GM12892 (cell line): ENCODE results near the gene SAC3D1.

Source experiments
- DNase-seq: peaks from one replicate; pipeline ENCODE4 v3.0.0; 2011; ENCODE audit not compliant: insufficient read length
- FAIRE-seq: peaks from 2 replicates; lab custom pipeline; 2011; peaks lifted over from hg19 to GRCh38; lab: Jason Lieb, UNC
- POLR2A ChIP-seq: IDR thresholded peaks from 2 replicates; pipeline ENCODE4 v1.6.1; 2011; ENCODE audit warnings: low read depth, low read length, control low read depth
- POLR2AphosphoS5 ChIP-seq: IDR thresholded peaks from 2 replicates; pipeline ENCODE4 v1.6.1; 2011; ENCODE audit warnings: low read depth, low read length, control low read depth
- TAF1 ChIP-seq: IDR thresholded peaks from 2 replicates; pipeline ENCODE4 v1.6.1; 2011; ENCODE audit warnings: low read depth, mild to moderate bottlenecking, control low read depth, low read length, borderline replicate concordance

SAC3D1 gene

GRCh38 chr11:65066315-65066714, 25.3 kb downstream of the SAC3D1 start:
- FAIRE-seq = no peak
- DNase-seq = no peak
- TF ChIP-seq TAF1 (no peak), POLR2A (no peak), POLR2AphosphoS5 (no peak)

- TF ChIP-seq POLR2AphosphoS5 = no peak
- DNase-seq (no peak), FAIRE-seq (peak; percentile 14)
Measured at GRCh38 chr11:65066805-65067291, 25.8 kb downstream of the SAC3D1 start.

GRCh38 chr11:65067446-65067845, 26.4 kb downstream of the SAC3D1 start:
- TF ChIP-seq POLR2AphosphoS5 (no peak), TAF1 (no peak), POLR2A (no peak)
- FAIRE-seq = peak; percentile 79
- peak; percentile 65 for DNase-seq

DNA sequence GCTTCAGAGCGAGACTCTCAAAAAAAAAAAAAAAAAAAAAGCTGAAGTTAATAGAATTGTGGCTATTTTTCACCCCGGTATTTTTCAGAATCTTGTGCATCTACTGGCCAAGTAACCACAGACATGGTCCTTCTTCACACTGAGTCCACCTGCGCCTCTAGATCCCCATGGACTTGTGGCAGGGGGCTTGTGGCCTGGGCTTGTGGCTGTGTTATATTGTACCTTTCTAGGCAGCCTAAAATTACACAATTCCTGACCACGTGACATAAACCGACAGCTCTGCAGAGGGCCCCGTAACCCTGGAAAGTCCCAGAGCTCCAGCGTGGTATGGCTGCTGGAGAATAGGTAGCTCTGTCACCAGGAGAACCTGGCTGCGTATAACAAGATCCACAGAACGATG, 28.2 kb downstream of the SAC3D1 start:
- FAIRE-seq (peak; percentile 88), DNase-seq (no peak)
- TF ChIP-seq POLR2AphosphoS5 = no peak
- no peak for TF ChIP-seq POLR2A
- no peak for TF ChIP-seq TAF1

- DNase-seq (no peak), FAIRE-seq (peak; percentile 51)
- TF ChIP-seq POLR2AphosphoS5 (no peak), TAF1 (no peak), POLR2A (peak; percentile 34; the same call in 1 of the 2 replicates)
Measured at GRCh38 chr11:65071907-65072630, 31.1 kb downstream of the SAC3D1 start.

- FAIRE-seq = no peak
- DNase-seq = no peak
- TF ChIP-seq POLR2A = no peak
- TF ChIP-seq POLR2AphosphoS5 = no peak
- no peak for TF ChIP-seq TAF1
Measured at GRCh38 chr11:65072631-65072966, 31.6 kb downstream of the SAC3D1 start.

DNA sequence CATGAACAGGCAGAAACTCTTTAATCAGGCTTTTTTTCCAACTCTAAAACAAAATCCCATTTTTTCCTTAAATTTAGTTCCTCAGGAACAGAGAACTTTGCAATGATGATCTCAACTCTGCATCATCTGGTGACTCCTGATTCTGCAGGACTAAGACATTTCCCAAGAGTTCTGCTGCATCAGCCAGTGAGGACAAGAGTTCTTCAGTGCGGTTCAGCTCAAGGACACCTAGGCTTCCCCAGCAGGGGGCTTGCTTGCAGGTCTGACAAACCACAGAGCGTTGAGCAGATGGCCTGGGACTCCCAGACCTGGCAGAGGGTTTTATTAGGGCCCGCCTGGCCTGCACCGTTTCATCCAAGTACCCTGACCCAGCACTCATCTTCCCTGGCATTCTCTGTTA, 36.4 kb downstream of the SAC3D1 start:
- no peak for FAIRE-seq
- DNase-seq = no peak

DNA sequence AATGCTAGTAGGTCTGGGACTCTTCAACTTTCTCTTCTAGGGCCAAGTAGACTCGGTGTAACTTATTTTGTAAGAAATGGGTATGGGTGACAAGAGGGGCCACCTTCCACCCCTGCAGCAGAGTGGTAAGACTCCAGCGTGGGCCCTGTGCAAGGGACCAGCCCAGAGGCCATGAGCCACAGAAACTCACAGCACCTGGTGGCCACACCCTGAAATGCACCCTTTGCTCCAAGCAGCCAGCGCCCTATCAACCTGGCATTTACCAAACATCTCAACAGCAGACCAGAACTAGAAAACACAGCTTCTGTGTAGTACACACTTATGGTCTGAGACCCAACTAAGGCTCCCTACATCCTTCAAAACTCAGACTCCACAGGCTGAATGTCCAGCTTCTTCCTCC, 37.1 kb downstream of the SAC3D1 start:
- TF ChIP-seq POLR2AphosphoS5 (no peak), TAF1 (no peak), POLR2A (no peak)
- DNase-seq (peak; percentile 71), FAIRE-seq (peak; percentile 94)

More for the DNA sequence above, 36.4 kb downstream of the SAC3D1 start:
- no peak for TF ChIP-seq TAF1
- no peak for TF ChIP-seq POLR2AphosphoS5
- no peak for TF ChIP-seq POLR2A

DNA sequence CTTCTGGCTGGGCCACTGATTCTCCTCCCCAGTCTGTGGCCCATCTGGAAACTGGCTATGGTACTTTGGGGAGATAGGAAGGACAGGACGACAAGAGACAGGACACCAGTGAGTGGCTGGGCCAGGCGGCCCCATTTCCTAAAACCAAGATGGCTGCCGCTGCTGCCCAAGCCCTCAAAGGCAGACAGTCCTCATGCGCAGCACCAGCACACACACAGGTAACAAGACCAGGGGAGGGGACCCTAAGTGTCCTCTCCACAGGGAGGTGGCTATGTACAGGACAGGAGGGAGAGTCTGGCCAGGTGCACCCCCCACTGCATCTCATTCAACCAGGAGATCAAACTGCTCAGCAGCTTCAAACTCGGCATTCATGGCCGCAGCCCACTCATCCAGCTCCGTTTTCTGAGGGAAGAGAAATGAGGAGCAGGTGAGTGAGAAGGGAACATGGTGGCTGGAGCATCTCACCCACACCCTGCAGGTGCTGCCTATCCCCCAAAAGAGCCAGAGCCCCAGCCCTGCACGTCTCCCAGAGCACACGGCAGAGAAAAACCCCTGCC, 37.9 kb downstream of the SAC3D1 start:
- FAIRE-seq (no peak), DNase-seq (no peak)

GRCh38 chr11:65083134-65083833, 42.3 kb downstream of the SAC3D1 start:
- no peak for TF ChIP-seq POLR2AphosphoS5
- TF ChIP-seq TAF1 = no peak
- no peak for TF ChIP-seq POLR2A
- DNase-seq = no peak
- peak; percentile 73 for FAIRE-seq

More for the DNA sequence above, 37.9 kb downstream of the SAC3D1 start:
- no peak for TF ChIP-seq POLR2A
- TF ChIP-seq TAF1 = no peak
- TF ChIP-seq POLR2AphosphoS5 = 0 out of 2 replicates have a peak, but pooled peaks have one; percentile 21

- TF ChIP-seq POLR2AphosphoS5 = peak; percentile 75
- peak; percentile 82 for TF ChIP-seq POLR2A
- TF ChIP-seq TAF1 = peak; percentile 52; the same call in 1 of the 2 replicates
- FAIRE-seq (peak; percentile 100), DNase-seq (peak; percentile 99)
Measured at GRCh38 chr11:65083834-65084597, 43.0 kb downstream of the SAC3D1 start, which contains the start of the genes CDCA5 and ZFPL1. TSS of gene CDCA5 (minus strand) at chr11:65084040. CDS start at chr11:65083978, 62 bp downstream. TSS of gene ZFPL1 (plus strand) at chr11:65084222. CDS start at chr11:65084699, 477 bp downstream.
